Prostate gland (tissue), 2 donors: ENCODE data around the gene LZIC.

Experiments
- CTCF ChIP-seq, 4 experiments: fragments of 200-600 bp in 2 of 4; fragments of 450-650 bp in 2 of 4; sonication (generic) in 2 of 4; IDR thresholded peaks; 1 replicate in 3 of 4; 2 replicates in 1 of 4; pipeline ENCODE4 v1.5.1; 2016 to 2019; ENCODE audit warnings: antibody characterized with exemption in 4 of 4, mild to moderate bottlenecking in 2 of 4, moderate library complexity in 2 of 4
- POLR2A ChIP-seq: fragments of 450-650 bp; IDR thresholded peaks from one replicate; pipeline ENCODE4 v1.6.1; 2016; ENCODE audit warnings: antibody characterized with exemption, mild to moderate bottlenecking
- POLR2AphosphoS5 ChIP-seq: sonication (generic); formaldehyde crosslinking; IDR thresholded peaks from one replicate; pipeline ENCODE4 v1.6.1; 2017; ENCODE audit warnings: antibody characterized with exemption

GRCh38 chr1:9905010-9905409, 38.2 kb downstream of the LZIC start:
- TF ChIP-seq CTCF (IDR thresholded peaks at IDR 0.05) (no peak), POLR2A (no peak), POLR2AphosphoS5 (no peak)
